H1 (cell line): ENCODE results near the gene C17orf107. TPM values are rescaled to one million over a fixed set of nuclear protein-coding genes. Genes with fewer than 3 reads are reported as not detected.

ENCODE experiments used
- CTCF ChIA-PET: fragments of 300-600 bp; sonication (Branson Sonifier 250); formaldehyde crosslinking; loops from one replicate; lab custom pipeline; 2021; ENCODE audit not compliant: partially characterized antibody; lab: Charles Lee
- POLR2A ChIA-PET: fragments of 300-600 bp; sonication (Branson Sonifier 250); formaldehyde crosslinking; loops from one replicate; lab custom pipeline; 2021; ENCODE audit warnings: inconsistent platforms; ENCODE audit not compliant: partially characterized antibody; lab: Charles Lee
- DNase-seq, 2 experiments: peaks; one replicate each; pipeline versions ENCODE4 v3.0.0 to v3.0.0-alpha.2; 2010 to 2022; ENCODE audit warnings: low spot score in 2 of 2, low read depth in 1 of 2, mixed read lengths in 1 of 2
- FAIRE-seq: peaks from 2 replicates; lab custom pipeline; 2011; peaks lifted over from hg19 to GRCh38; lab: Jason Lieb, UNC
- H2AFZ ChIP-seq: 2 replicates; pipeline ENCODE4 v1.8.1; 2012; ENCODE audit warnings: low read length, inconsistent platforms
- H2AK5ac ChIP-seq: 2 replicates; pipeline ENCODE4 v1.6.1; 2013; ENCODE audit warnings: low read depth, low read length
- H2BK120ac ChIP-seq: replicated peaks from 2 replicates; pipeline ENCODE3; 2013; ENCODE audit warnings: low read depth, low read length, inconsistent platforms
- H2BK12ac ChIP-seq: 2 replicates; pipeline ENCODE4 v1.6.1; 2013; ENCODE audit warnings: low read depth, low read length
- H2BK15ac ChIP-seq: 2 replicates; pipeline ENCODE4 v1.6.1; 2013; ENCODE audit warnings: low read length
- H2BK20ac ChIP-seq: 2 replicates; pipeline ENCODE4 v1.6.1; 2013; ENCODE audit warnings: low read length
- H2BK5ac ChIP-seq: 2 replicates; pipeline ENCODE4 v1.6.1; 2013; ENCODE audit warnings: low read depth, low read length
- H3K14ac ChIP-seq: 2 replicates; pipeline ENCODE4 v1.6.1; 2013; ENCODE audit warnings: inconsistent platforms; ENCODE audit not compliant: insufficient read length
- H3K18ac ChIP-seq: 2 replicates; pipeline ENCODE4 v1.6.1; 2013; ENCODE audit warnings: low read length; ENCODE audit errors: extremely low read depth
- H3K23ac ChIP-seq: 2 replicates; pipeline ENCODE4 v1.6.1; 2013; ENCODE audit warnings: inconsistent platforms; ENCODE audit not compliant: insufficient read length
- H3K23me2 ChIP-seq: 2 replicates; pipeline ENCODE4 v1.6.1; 2013; ENCODE audit warnings: low read depth, low read length
- H3K27ac ChIP-seq: 2 replicates; pipeline ENCODE4 v1.6.1; 2011; ENCODE audit warnings: low read depth, low read length, inconsistent platforms
- H3K27me3 ChIP-seq, 4 experiments: replicated peaks in 1 of 4; 1 replicate in 1 of 4; 2 replicates in 3 of 4; pipeline versions ENCODE4 v1.6.1 to v1.8.1; 2011 to 2013; ENCODE audit warnings: low read length in 3 of 4, mild to moderate bottlenecking in 3 of 4, inconsistent platforms in 2 of 4, mixed read lengths in 2 of 4, moderate library complexity in 1 of 4; ENCODE audit not compliant: control insufficient read depth in 3 of 4, insufficient read depth in 3 of 4; ENCODE audit errors: extremely low read depth in 1 of 4
- H3K36me3 ChIP-seq, 4 experiments: 2 replicates each; pipeline versions ENCODE4 v1.6.1 to v1.8.1; 2011 to 2013; ENCODE audit warnings: mild to moderate bottlenecking in 4 of 4, low read length in 3 of 4, moderate library complexity in 2 of 4, control low read depth in 1 of 4, inconsistent platforms in 1 of 4; ENCODE audit not compliant: insufficient read depth in 4 of 4, control insufficient read depth in 2 of 4
- H3K4ac ChIP-seq: replicated peaks from 2 replicates; pipeline ENCODE3; 2013; ENCODE audit warnings: low read length, low read depth, mixed read lengths, inconsistent platforms; ENCODE audit not compliant: insufficient read length
- H3K4me1 ChIP-seq, 4 experiments: replicated peaks in 1 of 4; 1 replicate in 1 of 4; 2 replicates in 3 of 4; pipeline versions ENCODE4 v1.6.1 to v1.8.1; 2011 to 2013; ENCODE audit warnings: low read length in 3 of 4, inconsistent platforms in 2 of 4, mixed read lengths in 1 of 4; ENCODE audit not compliant: insufficient read depth in 4 of 4, control insufficient read depth in 3 of 4
- H3K4me2 ChIP-seq, 2 experiments: 2 replicates each; pipeline versions ENCODE4 v1.6.1 to v1.8.1; 2011 to 2013; ENCODE audit warnings: low read depth in 2 of 2, low read length in 2 of 2, control low read depth in 1 of 2, inconsistent platforms in 1 of 2, mild to moderate bottlenecking in 1 of 2; ENCODE audit not compliant: insufficient read depth in 1 of 2
- H3K4me3 ChIP-seq, 4 experiments: fragments of 200-600, 300-600 bp in 1 of 4; sonication (generic), shearing (Covaris generic), sonication (Bioruptor Twin) in 1 of 4; 2 replicates each; pipeline versions ENCODE4 v1.5.1 to v1.8.1; 2011 to 2016; ENCODE audit warnings: low read length in 4 of 4, low read depth in 3 of 4, control low read depth in 2 of 4, inconsistent platforms in 2 of 4, mild to moderate bottlenecking in 2 of 4, mixed read lengths in 1 of 4, moderate library complexity in 1 of 4; ENCODE audit not compliant: insufficient read depth in 2 of 4; ENCODE audit errors: extremely low read depth in 1 of 4
- H3K56ac ChIP-seq: replicated peaks from 2 replicates; pipeline ENCODE3; 2013; ENCODE audit warnings: low read depth, mild to moderate bottlenecking, mixed read lengths, low read length, inconsistent platforms; ENCODE audit not compliant: insufficient read length
- H3K79me1 ChIP-seq: 2 replicates; pipeline ENCODE4 v1.6.1; 2013; ENCODE audit warnings: low read depth, low read length, control low read depth
- H3K79me2 ChIP-seq, 2 experiments: 2 replicates each; pipeline versions ENCODE4 v1.6.1 to v1.8.1; 2012 to 2013; ENCODE audit warnings: low read length in 2 of 2, mild to moderate bottlenecking in 2 of 2, inconsistent platforms in 1 of 2; ENCODE audit not compliant: insufficient read depth in 2 of 2, control insufficient read depth in 1 of 2
- H3K9ac ChIP-seq, 4 experiments: replicated peaks in 1 of 4; 1 replicate in 1 of 4; 2 replicates in 3 of 4; pipeline versions ENCODE4 v1.6.1 to v1.8.1; 2011 to 2013; ENCODE audit warnings: low read depth in 3 of 4, low read length in 3 of 4, control low read depth in 2 of 4, mild to moderate bottlenecking in 2 of 4, moderate library complexity in 2 of 4, inconsistent platforms in 1 of 4; ENCODE audit errors: extremely low read depth in 1 of 4
- H3K9me3 ChIP-seq, 2 experiments: 2 replicates each; pipeline versions ENCODE4 v1.6.1 to v1.8.1; 2012 to 2013; ENCODE audit warnings: mild to moderate bottlenecking in 2 of 2, moderate library complexity in 2 of 2, control low read depth in 1 of 2, inconsistent platforms in 1 of 2, low read depth in 1 of 2, low read length in 1 of 2, mixed read lengths in 1 of 2; ENCODE audit not compliant: insufficient read depth in 2 of 2
- H4K20me1 ChIP-seq, 2 experiments: replicated peaks in 1 of 2; 2 replicates each; pipeline versions ENCODE3 to v1.8.1; 2011 to 2013; ENCODE audit warnings: inconsistent platforms in 2 of 2, low read length in 2 of 2, mild to moderate bottlenecking in 1 of 2; ENCODE audit not compliant: insufficient read depth in 2 of 2, control insufficient read depth in 1 of 2
- H4K5ac ChIP-seq: 2 replicates; pipeline ENCODE4 v1.6.1; 2013; ENCODE audit warnings: low read length, low read depth, mixed read lengths, inconsistent platforms; ENCODE audit not compliant: insufficient read length
- H4K8ac ChIP-seq: 2 replicates; pipeline ENCODE4 v1.8.0; 2013; ENCODE audit warnings: mild to moderate bottlenecking, moderate library complexity, low read length, inconsistent platforms; ENCODE audit not compliant: insufficient read depth; ENCODE audit errors: extremely low read depth
- H4K91ac ChIP-seq: replicated peaks from 2 replicates; pipeline ENCODE3; 2013; ENCODE audit warnings: low read length, mixed read lengths, inconsistent platforms; ENCODE audit not compliant: insufficient read length
- EP300 ChIP-seq, 2 experiments: IDR thresholded peaks; 1 replicate in 1 of 2; 2 replicates in 1 of 2; pipeline ENCODE4 v1.6.1; 2011 to 2012; ENCODE audit warnings: low read depth in 2 of 2, low read length in 2 of 2, mild to moderate bottlenecking in 2 of 2, borderline replicate concordance in 1 of 2, inconsistent platforms in 1 of 2, moderate library complexity in 1 of 2
- EZH2 ChIP-seq: fragments of 200-600 bp; sonication (generic); IDR thresholded peaks from 2 replicates; pipeline ENCODE4 v1.7.1; 2012; ENCODE audit warnings: low read depth, mild to moderate bottlenecking, moderate library complexity, low read length, inconsistent platforms; ENCODE audit not compliant: severe bottlenecking
- JUN ChIP-seq: IDR thresholded peaks from 2 replicates; pipeline ENCODE4 v1.6.1; 2011; ENCODE audit warnings: low read depth, mild to moderate bottlenecking, improper control_type of control experiment, low read length
- SP1 ChIP-seq: IDR thresholded peaks from 2 replicates; pipeline ENCODE4 v1.6.1; 2011; ENCODE audit warnings: low read depth, low read length
- WGBS, 2 experiments: shearing (Covaris generic) in 1 of 2; methylation state at CpG; one replicate each; pipeline versions ENCODE4 v1.1.6 to v1.1.7; 2013 to 2015; ENCODE audit warnings: low lambda C conversion rate in 2 of 2, mixed read lengths in 2 of 2, inconsistent platforms in 1 of 2, low coverage in 1 of 2, missing lambda C conversion rate in 1 of 2; ENCODE audit not compliant: insufficient replicate concordance in 2 of 2, insufficient coverage in 1 of 2, insufficient read length in 1 of 2; ENCODE audit errors: extremely low coverage in 1 of 2, missing lambda C conversion rate in 1 of 2; 5-methylcytosine and 5-hydroxymethylcytosine counted together
- polyA plus RNA-seq, 7 experiments: library from polyadenylated mRNA; depleted of rRNA in 3 of 7; stranded (reverse) in 5 of 7; unstranded in 2 of 7; fragments of >200 nt in 5 of 7; fragments of 200-250 nt in 2 of 7; gene quantifications; 1 replicate in 5 of 7; 2 replicates in 1 of 7; 4 replicates in 1 of 7; pipeline versions ENCODE4 v1.2.1 to v1.2.3, GENCODE V29; 2011 to 2013; ENCODE audit warnings: missing spikeins in 2 of 7, mixed read lengths in 2 of 7
- total RNA-seq: library from RNA; stranded (reverse); fragmentation: NEBNext Ultra II Directional; extraction: Animal tissue kit (Norgen Biotek cat#: 25700); gene quantifications from 2 replicates; pipeline ENCODE4 v1.2.1, GENCODE V29; 2021

The C17orf107 gene
- total and polyA plus RNA-seq, 2 of the 8 experiments (the other 6 are each of a cell fraction or from before 2014, with no cell fraction given) = 0.39 to 0.45 TPM

- Histone ChIP-seq H2BK12ac (no peak overlapping the region), H2BK120ac (no peak overlapping the region), H3K9ac (no peak overlapping the region), H3K4me1 (peaks cover 18 to 25% (median 23%) of the 10 kb centered on the region in 4 experiments), H3K79me1 (peaks cover 2% of the 10 kb centered on the region)
- FAIRE-seq (no peak), DNase-seq (no peak)
- POLR2A ChIA-PET = interaction anchor here (1.0 to 1.2 kb wide), 2 partner anchors 22 to 39 kb away, joined by 3 to 4 read pairs; no protein-coding TSS in a partner anchor
- TF ChIP-seq SP1 = no peak
- TF ChIP-seq JUN = no peak
- no peak for TF ChIP-seq EP300 (IDR thresholded peaks at IDR 0.05; ENCODE audit: borderline replicate concordance in 1 of 2, low read depth in 2 of 2, low read length in 2 of 2)
- TF ChIP-seq EZH2 = no peak
- TF ChIP-seq, all 59 proteins: peak for 0
- CTCF ChIA-PET = interaction anchor here (0.6 to 5.5 kb wide), 7 partner anchors 13 to 482 kb away, joined by 3 to 34 read pairs (median 3); no protein-coding TSS in a partner anchor
- Histone ChIP-seq H3K18ac (no peak overlapping the region), H3K4me3 (no peak overlapping the region), H2BK15ac (no peak overlapping the region), H2BK5ac (no peak overlapping the region), H3K23ac (no peak overlapping the region), H3K27ac (no peak overlapping the region), H3K23me2 (no peaks in the 10 kb centered on the region), H4K91ac (no peak overlapping the region), H3K4me2 (no peak overlapping the region), H2BK20ac (no peak overlapping the region), H3K27me3 (no peaks in the 10 kb centered on the region), H4K20me1 (peaks cover 0 to 1% of the 10 kb centered on the region in 2 experiments), H4K5ac (no peak overlapping the region), H3K14ac (no peak overlapping the region), H2AFZ (no peak overlapping the region), H3K79me2 (peaks cover 0 to 19% of the 10 kb centered on the region in 2 experiments; a peak in 2 of 4 replicates), H2AK5ac (no peak overlapping the region), H4K8ac (no peak overlapping the region), H3K4ac (no peak overlapping the region), H3K36me3 (no peaks in the 10 kb centered on the region), H3K56ac (no peak overlapping the region), H3K9me3 (no peaks in the 10 kb centered on the region)
- 78% methylated on average over 4 of the region's 4 CpGs; no CpG with 5 or more reads in 1 of the 2 experiments for WGBS, 2 experiments
These were observed 36.6 kb upstream of the C17orf107 start for GRCh38 chr17:4862720-4863119.
